Measurements from ENCODE around the gene RNF152. TPM values are rescaled to one million over a fixed set of nuclear protein-coding genes. Genes with fewer than 3 reads are reported as not detected.

RNF152 gene
- total RNA-seq, 3 donors from 2014 or later (not counting 1 experiment from before 2014, with no cell fraction given), result 0.49 to 1.3 (median 0.50) TPM

GRCh38 chr18:61893971-61894750, 1.4 kb upstream of the RNF152 start:
- Mint-ChIP-seq H3K4me1 (peaks cover 11 to 14% of the 10 kb centered on the region in 2 donors), H3K27ac (peak overlapping the region in 1 of 2 donors; percentile 83), H3K27me3 (ENCODE audit: low read depth in 2 of 2) (peaks cover 31 to 54% of the 10 kb centered on the region in 2 donors), H3K4me3 (peak overlapping the region; percentile 90), H3K36me3 (no peaks in the 10 kb centered on the region), H3K9me3 (no peaks in the 10 kb centered on the region)
- ATAC-seq, result peak; percentile 86 to 90 (median 89)
- H3K4me3 ChIP-seq (ENCODE audit: low read length), result peak overlapping the region; percentile 45
- no peak overlapping the region for H3K27ac ChIP-seq (ENCODE audit: low read length)
- no peaks in the 10 kb centered on the region for H3K36me3 ChIP-seq (ENCODE audit: control insufficient read depth, insufficient read depth, low read length)
- peaks cover 20% of the 10 kb centered on the region for H3K27me3 ChIP-seq (ENCODE audit: control insufficient read depth, insufficient read depth, low read length)
- peaks cover 17% of the 10 kb centered on the region for H3K4me1 ChIP-seq (ENCODE audit: control insufficient read depth, insufficient read depth, low read length)
- intact Hi-C loops (cut with micrococcal nuclease), result no loop called here
- H3K9me3 ChIP-seq (ENCODE audit: control insufficient read depth, insufficient read depth, low read length), result no peaks in the 10 kb centered on the region
- WGBS (ENCODE audit: insufficient coverage), result under 1% methylated on average over 95 of the region's 95 CpGs
- peak; percentile 42 to 81 for DNase-seq
- no peak for TF ChIP-seq CTCF (IDR thresholded peaks at IDR 0.05)

- ATAC-seq (peak in 2 of 3 donors; percentile 29 to 53), DNase-seq (peak; percentile 20 to 31)
- Histone ChIP-seq H3K27ac (ENCODE audit: low read length) (no peak overlapping the region), H3K9me3 (ENCODE audit: control insufficient read depth, insufficient read depth, low read length) (no peaks in the 10 kb centered on the region), H3K4me3 (ENCODE audit: low read length) (peak overlapping the region; percentile 45), H3K4me1 (ENCODE audit: control insufficient read depth, insufficient read depth, low read length) (peaks cover 17% of the 10 kb centered on the region), H3K36me3 (ENCODE audit: control insufficient read depth, insufficient read depth, low read length) (no peaks in the 10 kb centered on the region), H3K27me3 (ENCODE audit: control insufficient read depth, insufficient read depth, low read length) (peaks cover 20% of the 10 kb centered on the region)
- peak overlapping the region in 1 of 2 donors; percentile 83 for H3K27ac Mint-ChIP-seq
- WGBS (ENCODE audit: insufficient coverage), result under 1% methylated on average over 65 of the region's 65 CpGs
- no peaks in the 10 kb centered on the region for H3K9me3 Mint-ChIP-seq
- H3K36me3 Mint-ChIP-seq, result no peaks in the 10 kb centered on the region
- peak overlapping the region; percentile 90 for H3K4me3 Mint-ChIP-seq
- intact Hi-C loops (cut with micrococcal nuclease), result no loop called here
- TF ChIP-seq CTCF (IDR thresholded peaks at IDR 0.05), result no peak
- H3K27me3 Mint-ChIP-seq (ENCODE audit: low read depth in 2 of 2), result peaks cover 34 to 54% of the 10 kb centered on the region in 2 donors
- peaks cover 11 to 14% of the 10 kb centered on the region in 2 donors for H3K4me1 Mint-ChIP-seq
These were observed 633 bp upstream of the RNF152 start for GRCh38 chr18:61893309-61893970.

GRCh38 chr18:61891894-61892293, 913 bp downstream of the RNF152 start:
- H3K4me1 Mint-ChIP-seq, result peaks cover 11 to 14% of the 10 kb centered on the region in 2 donors
- Histone ChIP-seq H3K27ac (ENCODE audit: low read length) (no peak overlapping the region), H3K9me3 (ENCODE audit: control insufficient read depth, insufficient read depth, low read length) (no peaks in the 10 kb centered on the region), H3K36me3 (ENCODE audit: control insufficient read depth, insufficient read depth, low read length) (no peaks in the 10 kb centered on the region), H3K4me1 (ENCODE audit: control insufficient read depth, insufficient read depth, low read length) (peaks cover 17% of the 10 kb centered on the region), H3K27me3 (ENCODE audit: control insufficient read depth, insufficient read depth, low read length) (peaks cover 19% of the 10 kb centered on the region), H3K4me3 (ENCODE audit: low read length) (no peak overlapping the region)
- H3K9me3 Mint-ChIP-seq, result no peaks in the 10 kb centered on the region
- H3K36me3 Mint-ChIP-seq, result no peaks in the 10 kb centered on the region
- TF ChIP-seq CTCF (IDR thresholded peaks at IDR 0.05), result no peak
- intact Hi-C loops (cut with micrococcal nuclease), result no loop called here
- H3K27ac Mint-ChIP-seq, result no peak overlapping the region
- ATAC-seq (no peak), DNase-seq (no peak)
- peaks cover 30 to 41% of the 10 kb centered on the region in 2 donors for H3K27me3 Mint-ChIP-seq (ENCODE audit: low read depth in 2 of 2)
- 85% methylated on average over 4 of the region's 4 CpGs for WGBS (ENCODE audit: insufficient coverage)
- peak overlapping the region; percentile 90 for H3K4me3 Mint-ChIP-seq
